Neural progenitor cell (in vitro differentiated cells): ENCODE results near the gene GIT1. TPM values are rescaled to one million over a fixed set of nuclear protein-coding genes. Genes with fewer than 3 reads are reported as not detected.
A peak's percentile ranks its signal among the peaks of the same experiment; 100 is the strongest.

ENCODE experiments used
- DNase-seq: peaks from one replicate; pipeline ENCODE4 v3.0.0-alpha.2; 2016; ENCODE audit warnings: low spot score
- H2AFZ ChIP-seq: fragments of 200-600 bp; sonication (generic); replicated peaks from 2 replicates; pipeline ENCODE4 v1.6.1; 2016; ENCODE audit warnings: antibody characterized with exemption
- H3F3A ChIP-seq: fragments of 200-600 bp; sonication (generic); 2 replicates; pipeline ENCODE4 v1.6.1; 2016; ENCODE audit warnings: antibody characterized with exemption, low read depth
- H3K27ac ChIP-seq: fragments of 200-600 bp; sonication (generic); 2 replicates; pipeline ENCODE4 v1.5.1; 2016; ENCODE audit warnings: mild to moderate bottlenecking
- H3K27me3 ChIP-seq: fragments of 200-600 bp; sonication (generic); 2 replicates; pipeline ENCODE4 v1.6.1; 2016; ENCODE audit warnings: mild to moderate bottlenecking, moderate library complexity
- H3K36me3 ChIP-seq: fragments of 200-600 bp; sonication (generic); 2 replicates; pipeline ENCODE4 v1.5.1; 2016
- H3K4me1 ChIP-seq: fragments of 200-600 bp; sonication (generic); 2 replicates; pipeline ENCODE4 v1.6.1; 2016; ENCODE audit warnings: mixed run types
- H3K4me2 ChIP-seq: fragments of 200-600 bp; sonication (generic); 2 replicates; pipeline ENCODE4 v1.6.1; 2016
- H3K4me3 ChIP-seq: fragments of 200-600 bp; sonication (generic); 2 replicates; pipeline ENCODE4 v1.5.1; 2016
- H3K79me2 ChIP-seq: fragments of 200-600 bp; sonication (generic); 2 replicates; pipeline ENCODE4 v1.6.1; 2016; ENCODE audit warnings: low read depth
- H3K9ac ChIP-seq: fragments of 200-600 bp; sonication (generic); 2 replicates; pipeline ENCODE4 v1.6.1; 2016
- H3K9me3 ChIP-seq: fragments of 200-600 bp; sonication (generic); 2 replicates; pipeline ENCODE4 v1.5.1; 2016; ENCODE audit warnings: low read depth
- H4K20me1 ChIP-seq: fragments of 200-600 bp; sonication (generic); 2 replicates; pipeline ENCODE4 v1.6.1; 2016; ENCODE audit warnings: low read depth
- H3K27ac Mint-ChIP-seq: 3 replicates; pipeline ENCODE4 v1.8.0; 2021; ENCODE audit warnings: mixed read lengths
- H3K27me3 Mint-ChIP-seq: 2 replicates; pipeline ENCODE4 v1.8.0; 2022; ENCODE audit warnings: low read depth, mild to moderate bottlenecking, inconsistent platforms, moderate library complexity, mixed read lengths; ENCODE audit not compliant: insufficient read depth
- H3K36me3 Mint-ChIP-seq: 3 replicates; pipeline ENCODE4 v1.8.0; 2021; ENCODE audit warnings: mixed read lengths
- H3K4me1 Mint-ChIP-seq: 3 replicates; pipeline ENCODE4 v1.8.0; 2021; ENCODE audit warnings: mixed read lengths
- H3K4me3 Mint-ChIP-seq: 3 replicates; pipeline ENCODE4 v1.8.0; 2021; ENCODE audit warnings: mild to moderate bottlenecking, moderate library complexity, mixed read lengths
- H3K9me3 Mint-ChIP-seq: 3 replicates; pipeline ENCODE4 v1.8.0; 2020; ENCODE audit warnings: mixed read lengths
- EZH2 ChIP-seq: fragments of 200-600 bp; sonication (generic); IDR thresholded peaks from 2 replicates; pipeline ENCODE4 v1.6.1; 2017; ENCODE audit warnings: antibody characterized with exemption, mild to moderate bottlenecking, moderate library complexity
- EZH2phosphoT487 ChIP-seq: fragments of 200-600 bp; sonication (generic); IDR thresholded peaks from 2 replicates; pipeline ENCODE4 v1.6.1; 2017; ENCODE audit warnings: antibody characterized with exemption
- total RNA-seq: library from RNA; depleted of rRNA; stranded (reverse); fragments of >200 nt; gene quantifications from 2 replicates; pipeline ENCODE4 v1.2.3, GENCODE V29; 2015; ENCODE audit warnings: low replicate concordance
- TF ChIP-seq, protein P1 (sequence below): fragments of 200-600 bp; sonication (generic); IDR thresholded peaks from 2 replicates; pipeline ENCODE4 v1.5.1; 2017; ENCODE audit warnings: antibody characterized with exemption, mild to moderate bottlenecking

The GIT1 gene
- total RNA-seq, 1 donor from 2014 or later = 17.6 TPM

DNA sequence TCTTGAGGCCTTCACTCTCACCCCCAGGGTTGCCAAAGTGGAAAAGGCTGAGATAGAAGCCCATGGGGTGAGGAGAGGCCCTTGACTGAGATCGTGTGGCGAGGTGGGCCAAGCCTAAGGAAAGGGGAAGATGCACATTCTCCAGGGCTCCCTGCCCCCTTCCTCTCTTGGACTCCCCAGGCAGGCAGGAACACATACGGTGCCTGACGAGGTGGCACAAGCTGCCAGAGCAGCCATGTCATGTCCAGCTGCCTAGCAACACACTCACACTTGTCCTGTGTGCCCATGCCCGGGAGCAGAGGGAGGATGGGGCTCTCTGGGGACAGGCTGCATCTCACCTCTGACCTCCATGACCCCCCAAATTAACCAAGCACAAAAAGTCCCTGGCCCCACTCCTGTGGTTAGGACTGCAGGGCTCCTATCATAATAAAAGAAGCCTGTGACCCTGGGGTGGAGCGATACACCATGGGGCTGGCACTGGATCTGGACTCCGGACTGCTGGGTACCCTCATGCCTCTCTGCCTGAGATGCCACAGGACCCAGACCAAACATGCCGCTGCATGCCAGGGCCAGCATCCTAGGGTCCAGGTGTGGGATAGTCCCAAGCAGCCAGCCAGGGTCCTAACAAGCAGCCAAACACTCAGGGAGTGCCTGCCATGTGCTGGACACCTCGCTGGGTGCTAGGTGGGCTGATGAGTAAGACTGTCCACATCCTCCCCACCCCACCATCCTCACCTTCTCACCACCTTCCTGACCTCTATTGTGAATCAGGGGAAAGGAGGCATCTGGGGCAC, 2.6 kb downstream of the GIT1 start:
- Histone ChIP-seq H2AFZ (no peak overlapping the region), H4K20me1 (peaks cover 64% of the 10 kb centered on the region), H3F3A (peaks cover 14% of the 10 kb centered on the region), H3K9me3 (no peaks in the 10 kb centered on the region), H3K36me3 (no peaks in the 10 kb centered on the region), H3K4me3 (peak overlapping the region; percentile 84), H3K79me2 (peaks cover 61% of the 10 kb centered on the region), H3K27ac (no peak overlapping the region), H3K27me3 (no peaks in the 10 kb centered on the region), H3K4me2 (peak overlapping the region; percentile 90), H3K4me1 (peaks cover 46% of the 10 kb centered on the region), H3K9ac (no peak overlapping the region)
- no peak for DNase-seq
- Mint-ChIP-seq H3K27ac (no peak overlapping the region), H3K4me3 (peak overlapping the region; percentile 94), H3K27me3 (peaks cover 7% of the 10 kb centered on the region), H3K4me1 (peaks cover 41% of the 10 kb centered on the region), H3K9me3 (no peaks in the 10 kb centered on the region), H3K36me3 (peaks cover 2% of the 10 kb centered on the region)
- TF ChIP-seq, protein P1, sequence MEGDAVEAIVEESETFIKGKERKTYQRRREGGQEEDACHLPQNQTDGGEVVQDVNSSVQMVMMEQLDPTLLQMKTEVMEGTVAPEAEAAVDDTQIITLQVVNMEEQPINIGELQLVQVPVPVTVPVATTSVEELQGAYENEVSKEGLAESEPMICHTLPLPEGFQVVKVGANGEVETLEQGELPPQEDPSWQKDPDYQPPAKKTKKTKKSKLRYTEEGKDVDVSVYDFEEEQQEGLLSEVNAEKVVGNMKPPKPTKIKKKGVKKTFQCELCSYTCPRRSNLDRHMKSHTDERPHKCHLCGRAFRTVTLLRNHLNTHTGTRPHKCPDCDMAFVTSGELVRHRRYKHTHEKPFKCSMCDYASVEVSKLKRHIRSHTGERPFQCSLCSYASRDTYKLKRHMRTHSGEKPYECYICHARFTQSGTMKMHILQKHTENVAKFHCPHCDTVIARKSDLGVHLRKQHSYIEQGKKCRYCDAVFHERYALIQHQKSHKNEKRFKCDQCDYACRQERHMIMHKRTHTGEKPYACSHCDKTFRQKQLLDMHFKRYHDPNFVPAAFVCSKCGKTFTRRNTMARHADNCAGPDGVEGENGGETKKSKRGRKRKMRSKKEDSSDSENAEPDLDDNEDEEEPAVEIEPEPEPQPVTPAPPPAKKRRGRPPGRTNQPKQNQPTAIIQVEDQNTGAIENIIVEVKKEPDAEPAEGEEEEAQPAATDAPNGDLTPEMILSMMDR = no peak
- TF ChIP-seq EZH2phosphoT487 = no peak
- TF ChIP-seq EZH2 = no peak

GRCh38 chr17:29585080-29585751, 4.2 kb downstream of the GIT1 start:
- H4K20me1 ChIP-seq = peaks cover 73% of the 10 kb centered on the region
- no peak overlapping the region for H3K27ac Mint-ChIP-seq
- no peaks in the 10 kb centered on the region for H3K36me3 ChIP-seq
- TF ChIP-seq EZH2phosphoT487 = no peak
- TF ChIP-seq, protein P1 = peak; percentile 38
- no peak for DNase-seq
- H3K4me3 ChIP-seq = no peak overlapping the region
- H3K4me1 ChIP-seq = peaks cover 38% of the 10 kb centered on the region
- H3K4me2 ChIP-seq = peak overlapping the region; percentile 60
- no peaks in the 10 kb centered on the region for H3K9me3 ChIP-seq
- H3K4me3 Mint-ChIP-seq = no peak overlapping the region
- peaks cover 5% of the 10 kb centered on the region for H3K27me3 Mint-ChIP-seq
- peaks cover 4% of the 10 kb centered on the region for H3K36me3 Mint-ChIP-seq
- no peak overlapping the region for H2AFZ ChIP-seq
- no peak overlapping the region for H3K9ac ChIP-seq
- H3K27me3 ChIP-seq = no peaks in the 10 kb centered on the region
- H3K9me3 Mint-ChIP-seq = no peaks in the 10 kb centered on the region
- H3K27ac ChIP-seq = no peak overlapping the region
- H3F3A ChIP-seq = peaks cover 13% of the 10 kb centered on the region
- peaks cover 32% of the 10 kb centered on the region for H3K4me1 Mint-ChIP-seq
- H3K79me2 ChIP-seq = peaks cover 61% of the 10 kb centered on the region

- Histone ChIP-seq H3K9ac (no peak overlapping the region), H3K27me3 (no peaks in the 10 kb centered on the region), H3F3A (peaks cover 12% of the 10 kb centered on the region), H2AFZ (no peak overlapping the region), H3K79me2 (peaks cover 61% of the 10 kb centered on the region), H3K36me3 (no peaks in the 10 kb centered on the region), H3K4me3 (no peak overlapping the region), H4K20me1 (peaks cover 79% of the 10 kb centered on the region), H3K4me1 (peaks cover 32% of the 10 kb centered on the region), H3K9me3 (no peaks in the 10 kb centered on the region), H3K4me2 (peak overlapping the region; percentile 60), H3K27ac (no peak overlapping the region)
- Mint-ChIP-seq H3K4me3 (peak overlapping the region; percentile 43), H3K9me3 (no peaks in the 10 kb centered on the region), H3K4me1 (peaks cover 29% of the 10 kb centered on the region), H3K27me3 (peaks cover 5% of the 10 kb centered on the region), H3K27ac (peak overlapping the region; percentile 68), H3K36me3 (peaks cover 4% of the 10 kb centered on the region)
- no peak for DNase-seq
- TF ChIP-seq EZH2 = no peak
- TF ChIP-seq, protein P1 = no peak
These were observed 4.9 kb downstream of the GIT1 start for GRCh38 chr17:29584452-29585079.
